Measurements from ENCODE around the gene TSNAX.
A peak's percentile ranks its signal among the peaks of the same experiment; 100 is the strongest.

TSNAX gene

DNA sequence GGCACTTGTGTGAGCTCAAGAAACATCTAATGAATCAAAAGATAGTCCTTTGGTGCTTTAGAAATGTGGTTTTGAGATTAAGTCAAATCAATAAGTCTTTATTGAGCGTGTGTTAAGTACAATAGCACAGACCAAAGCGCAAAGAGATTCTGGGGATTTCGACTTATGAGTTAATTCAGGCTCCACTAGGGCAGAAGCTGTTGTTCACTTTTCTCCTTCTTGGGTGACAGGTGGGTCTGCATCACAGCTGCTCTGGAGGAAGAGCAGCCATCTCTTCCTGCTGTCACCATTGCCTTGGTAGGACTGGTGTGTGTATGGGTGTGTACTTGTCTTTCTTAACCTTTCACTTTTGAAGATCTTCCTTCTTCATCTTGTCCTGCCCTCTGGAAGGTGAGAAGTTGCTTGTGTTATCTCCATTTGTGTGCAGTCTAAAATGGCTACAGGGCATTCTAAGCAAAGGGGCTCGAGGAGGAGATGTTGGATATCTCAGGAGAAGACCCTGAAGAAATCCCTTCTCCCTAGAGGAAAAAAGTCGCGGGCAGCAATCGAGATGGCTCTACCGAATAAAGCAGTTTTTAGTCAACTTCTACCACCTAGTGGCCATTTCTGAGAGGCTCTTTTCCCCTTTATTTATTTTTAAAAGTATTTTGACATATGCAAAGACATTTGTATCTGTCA, 75.3 kb downstream of the TSNAX start:
- peak; percentile 52 to 54 for DNase-seq

DNA sequence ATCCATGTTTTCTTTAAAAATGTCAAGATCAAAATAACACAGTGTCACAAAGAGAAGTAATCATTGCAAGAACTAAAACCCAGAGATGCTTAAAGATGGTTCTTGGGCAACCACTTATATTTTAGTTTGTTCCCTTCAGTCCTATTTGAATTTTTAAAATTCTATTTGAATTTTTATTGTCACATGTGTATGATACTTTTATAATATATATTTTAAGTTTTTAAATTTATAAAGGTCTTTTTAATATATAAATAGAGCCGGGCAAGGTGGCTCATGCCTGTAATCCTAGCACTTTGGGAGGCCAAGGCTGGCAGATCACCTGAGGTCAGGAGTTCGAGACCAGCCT, 75.8 kb downstream of the TSNAX start:
- DNase-seq = no peak

DNA sequence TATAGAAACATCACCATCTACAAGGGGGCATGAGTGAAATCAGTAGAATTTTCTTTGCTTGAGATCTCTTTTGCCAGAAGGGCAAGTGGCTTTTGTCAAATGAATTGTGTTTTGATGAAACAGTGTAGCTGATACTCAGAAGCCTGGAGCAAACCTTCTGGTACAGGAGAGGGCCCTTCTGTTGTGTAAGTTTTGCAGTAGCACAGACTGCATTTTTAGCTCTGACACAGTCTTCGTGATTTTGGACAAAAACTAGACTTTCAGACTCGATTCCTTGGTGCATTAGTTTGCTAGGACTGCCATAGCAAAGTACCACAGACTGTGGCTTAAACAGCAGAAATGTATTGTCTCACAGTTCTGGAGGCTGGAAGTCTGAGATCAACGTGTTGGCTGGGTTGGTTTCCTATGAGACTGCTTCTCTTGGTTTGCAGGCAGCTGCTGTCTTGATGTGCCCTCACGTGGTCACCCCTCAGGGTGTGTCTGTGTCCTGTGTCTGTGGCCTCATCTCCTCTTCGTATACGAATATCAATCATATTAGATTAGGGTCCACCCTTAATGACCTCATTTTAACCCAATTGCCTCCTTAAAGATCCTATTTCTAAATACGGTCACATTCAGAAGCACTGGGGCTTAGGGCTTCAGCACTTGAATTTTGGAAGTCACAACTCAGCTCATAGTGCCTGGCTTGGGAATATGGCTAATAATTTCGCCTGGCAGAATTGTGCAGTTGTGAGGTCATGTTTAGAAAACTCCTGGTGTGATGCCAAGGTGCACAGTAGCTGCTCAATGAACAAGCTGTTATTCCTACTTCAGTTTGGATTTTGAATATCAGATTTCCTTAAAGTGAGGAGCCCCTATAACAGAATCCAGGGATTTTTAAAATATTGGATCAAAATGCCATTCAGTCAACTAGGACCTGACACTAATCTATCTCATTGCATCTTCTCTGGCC, 77.0 kb downstream of the TSNAX start:
- DNase-seq = no peak

DNA sequence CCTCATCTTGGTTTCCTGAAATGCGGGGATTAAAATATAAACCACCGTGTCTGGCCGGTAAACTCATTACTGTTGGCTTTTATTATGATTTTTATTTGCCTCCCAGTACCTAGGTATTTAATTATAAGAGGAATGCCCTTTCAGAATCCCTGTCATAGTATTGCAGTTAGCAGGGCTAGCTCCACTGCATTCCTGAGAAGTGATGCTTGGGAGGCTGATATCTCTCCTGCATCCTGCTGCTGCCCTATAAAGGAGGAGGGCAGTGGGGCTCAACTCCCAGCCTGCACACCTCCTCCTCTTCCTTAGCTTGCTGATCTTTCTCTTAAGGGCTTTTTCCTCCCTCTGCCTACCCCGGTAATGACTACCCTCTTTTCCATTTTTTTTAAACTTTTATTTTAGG, 78.2 kb downstream of the TSNAX start:
- no peak for DNase-seq

DNA sequence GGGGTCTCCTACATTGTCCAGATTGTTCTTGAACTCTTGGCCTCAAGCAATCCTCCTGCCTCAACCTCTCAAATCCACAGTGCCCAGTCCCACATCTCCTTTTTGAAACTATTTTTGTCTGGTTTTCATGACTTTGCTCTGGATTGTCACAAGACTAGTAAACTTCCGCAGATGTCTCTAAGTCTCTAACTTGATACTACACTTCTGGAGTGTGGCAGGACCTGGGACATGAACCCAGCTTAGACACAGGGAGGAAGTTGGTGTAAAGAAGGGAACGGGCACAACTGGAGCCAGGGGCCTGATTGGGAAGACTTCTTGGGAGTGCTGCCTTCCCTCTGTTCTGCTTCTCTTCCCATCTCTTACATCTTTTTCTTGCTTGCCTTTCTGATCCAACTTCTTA, 81.9 kb downstream of the TSNAX start:
- DNase-seq = no peak

DNA sequence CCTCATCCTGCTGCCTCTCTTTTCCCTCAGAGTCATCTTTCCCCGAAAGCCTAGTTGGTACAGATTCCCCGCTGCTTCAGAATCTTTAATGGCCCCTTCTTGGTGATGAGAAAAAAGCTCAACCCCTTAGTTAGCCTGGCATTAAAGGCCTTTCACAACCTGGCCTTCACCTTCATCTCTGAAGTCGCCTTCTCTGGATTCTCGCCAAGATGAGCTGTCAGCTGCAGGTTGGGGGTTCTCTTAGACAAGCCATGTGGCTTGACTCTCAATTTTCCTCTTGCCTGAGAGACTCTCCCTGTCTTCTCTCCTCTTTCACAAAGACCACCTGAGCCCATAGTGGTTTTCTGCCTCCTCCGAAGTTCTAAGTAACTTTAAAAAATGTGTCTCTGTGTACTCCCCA, 82.6 kb downstream of the TSNAX start:
- no peak for DNase-seq

DNA sequence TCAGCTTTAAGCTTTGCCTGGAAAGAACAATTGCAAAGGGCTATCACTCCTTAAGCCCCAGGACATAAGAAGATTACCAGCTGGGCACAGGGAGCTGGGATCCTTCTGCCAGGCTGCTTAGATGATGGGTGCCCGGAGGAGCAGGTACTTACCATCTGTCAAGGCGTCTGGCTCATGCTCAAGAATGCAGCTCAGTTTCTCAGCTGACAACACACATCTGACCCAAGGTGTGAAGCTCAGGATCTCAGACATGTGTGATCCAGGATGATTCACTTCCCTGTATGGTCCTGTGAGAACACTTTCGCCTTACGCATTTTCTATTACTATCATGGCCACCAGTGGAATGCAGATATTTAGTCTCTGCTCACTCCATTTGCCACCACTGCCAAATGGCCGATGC, 83.4 kb downstream of the TSNAX start:
- DNase-seq = no peak

DNA sequence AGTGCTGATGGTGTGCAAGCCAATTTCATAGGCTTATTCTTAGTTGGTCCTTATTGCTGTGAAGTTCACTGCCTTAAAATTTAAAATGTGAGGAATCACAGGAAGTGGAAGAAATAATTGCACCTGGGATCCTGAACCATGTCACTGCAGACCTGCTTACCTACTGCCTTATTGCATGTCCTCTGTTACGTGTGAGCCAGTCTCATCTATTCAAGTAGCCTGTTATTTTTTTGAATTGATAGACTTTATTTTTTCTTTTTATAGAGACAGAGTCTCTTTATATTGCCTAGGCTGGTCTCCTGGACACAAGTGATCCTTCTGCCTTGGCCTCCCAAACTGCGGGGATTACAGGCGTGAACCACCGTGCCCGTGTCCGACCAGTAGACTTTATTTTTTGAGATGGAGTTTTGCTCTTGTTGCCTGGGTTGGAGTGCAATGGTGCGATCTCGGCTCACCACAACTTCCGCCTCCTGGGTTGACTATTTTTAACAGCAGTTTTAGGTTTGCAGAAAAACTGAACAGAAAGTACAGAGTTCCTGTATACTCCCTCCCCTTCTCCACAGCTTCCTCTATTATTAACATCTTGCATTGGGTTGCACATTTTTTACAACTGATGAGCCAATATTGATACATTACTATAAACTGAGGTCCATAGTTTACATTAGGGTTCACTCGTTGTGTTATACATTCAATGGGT, 84.1 kb downstream of the TSNAX start:
- DNase-seq = peak; percentile 43 to 54

DNA sequence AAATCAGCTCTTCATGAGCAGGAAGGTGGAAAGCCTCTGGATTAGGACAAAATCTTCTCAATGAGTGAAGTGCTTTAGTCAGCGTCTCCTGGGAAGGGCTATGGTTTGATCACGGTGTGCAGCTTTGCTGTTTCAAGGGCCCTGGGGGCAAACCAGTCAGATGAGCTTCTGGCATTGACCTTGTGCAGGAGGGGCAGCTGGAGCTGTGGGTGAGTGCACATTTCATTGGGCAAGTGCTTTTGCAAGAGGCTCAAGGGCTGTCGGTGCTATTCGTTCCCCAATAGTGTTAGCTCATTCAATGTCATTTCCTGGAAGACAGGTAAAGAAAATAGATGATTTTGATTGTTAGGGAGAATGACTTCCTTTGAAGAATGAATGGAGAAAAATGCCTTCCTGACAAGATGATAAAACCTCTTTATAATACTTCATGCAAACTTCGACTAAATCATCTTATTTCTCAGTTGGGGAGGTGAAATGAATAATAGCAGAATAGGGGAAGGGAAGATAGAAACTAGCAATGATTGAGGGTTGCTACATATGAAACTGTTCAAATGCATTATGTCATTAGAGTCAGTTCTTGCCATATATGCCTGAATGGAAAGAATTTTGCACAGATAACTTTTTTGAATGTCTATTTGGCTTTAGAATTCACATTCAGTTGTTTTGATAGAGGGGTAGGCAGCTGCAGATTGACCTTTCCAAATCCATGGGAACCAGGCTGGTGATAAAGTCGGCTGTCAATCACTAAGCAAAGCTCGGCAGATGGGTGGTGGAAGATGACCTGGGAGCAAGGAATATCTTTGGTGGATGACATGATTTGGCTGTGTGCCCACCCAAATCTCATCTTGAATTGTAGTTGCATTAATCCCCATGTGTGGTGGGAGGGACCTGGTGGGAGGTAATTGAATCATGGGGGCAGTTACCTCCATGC, 85.2 kb downstream of the TSNAX start:
- DNase-seq = no peak

All from activated T-cell treated with anti-CD3 and anti-CD28 coated beads, Interleukin-2, amount 50 U/mL, for 48 hours (primary cell).